WERI-Rb-1 (cell line): Measurements from ENCODE around the gene RCN2.

Source experiments
- DNase-seq: peaks from one replicate; pipeline ENCODE4 v3.0.0-alpha.2; 2020
- H3K27ac ChIP-seq: fragments of 250-450 bp; sonication (Bioruptor Pico); 2 replicates; pipeline ENCODE4 v1.5.1; 2020; ENCODE audit warnings: mild to moderate bottlenecking, moderate library complexity
- H3K27me3 ChIP-seq: fragments of 250-450 bp; sonication (Bioruptor Pico); 2 replicates; pipeline ENCODE4 v1.5.1; 2021; ENCODE audit warnings: mild to moderate bottlenecking, low read depth, moderate library complexity; ENCODE audit not compliant: insufficient read depth, severe bottlenecking
- H3K36me3 ChIP-seq: fragments of 250-450 bp; sonication (Bioruptor Pico); 2 replicates; pipeline ENCODE4 v1.5.1; 2020; ENCODE audit warnings: mild to moderate bottlenecking, moderate library complexity
- H3K4me3 ChIP-seq: 2 replicates; pipeline ENCODE4 v1.5.1; 2011; ENCODE audit warnings: low read depth, mild to moderate bottlenecking, control low read depth, low read length
- H3K9me3 ChIP-seq: fragments of 250-450 bp; sonication (Bioruptor Pico); 2 replicates; pipeline ENCODE4 v1.5.1; 2021; ENCODE audit warnings: mild to moderate bottlenecking, moderate library complexity; ENCODE audit not compliant: severe bottlenecking
- CTCF ChIP-seq: IDR thresholded peaks from 2 replicates; pipeline ENCODE4 v1.5.1; 2011; ENCODE audit warnings: low read depth, mild to moderate bottlenecking, control low read depth, inconsistent platforms, low read length

RCN2 gene

GRCh38 chr15:76979996-76980520 lies 48.5 kb downstream of the RCN2 start:
- Histone ChIP-seq H3K9me3 (no peaks in the 10 kb centered on the region), H3K27ac (no peak overlapping the region), H3K4me3 (no peak overlapping the region), H3K36me3 (no peaks in the 10 kb centered on the region), H3K27me3 (no peaks in the 10 kb centered on the region)
- no peak for DNase-seq
- TF ChIP-seq CTCF = no peak

- Histone ChIP-seq H3K36me3 (no peaks in the 10 kb centered on the region), H3K27me3 (no peaks in the 10 kb centered on the region), H3K9me3 (no peaks in the 10 kb centered on the region), H3K27ac (no peak overlapping the region), H3K4me3 (no peak overlapping the region)
- TF ChIP-seq CTCF = no peak
- no peak for DNase-seq
Observed at GRCh38 chr15:76982356-76982755, 50.8 kb downstream of the RCN2 start.

GRCh38 chr15:76982756-76983155 lies 51.2 kb downstream of the RCN2 start:
- Histone ChIP-seq H3K27me3 (no peaks in the 10 kb centered on the region), H3K36me3 (no peaks in the 10 kb centered on the region), H3K9me3 (no peaks in the 10 kb centered on the region), H3K27ac (no peak overlapping the region), H3K4me3 (no peak overlapping the region)
- TF ChIP-seq CTCF = no peak
- DNase-seq = no peak

GRCh38 chr15:76983590-76984375 lies 52.2 kb downstream of the RCN2 start:
- no peaks in the 10 kb centered on the region for H3K36me3 ChIP-seq
- no peak for DNase-seq
- H3K27me3 ChIP-seq = no peaks in the 10 kb centered on the region
- H3K4me3 ChIP-seq = no peak overlapping the region
- H3K9me3 ChIP-seq = no peaks in the 10 kb centered on the region
- no peak for TF ChIP-seq CTCF
- H3K27ac ChIP-seq = no peak overlapping the region

GRCh38 chr15:76986743-76987142 lies 55.2 kb downstream of the RCN2 start:
- DNase-seq = no peak
- no peak for TF ChIP-seq CTCF

More at GRCh38 chr15:76986743-76987142, 55.2 kb downstream of the RCN2 start:
- Histone ChIP-seq H3K9me3 (no peaks in the 10 kb centered on the region), H3K27me3 (no peaks in the 10 kb centered on the region), H3K27ac (no peak overlapping the region), H3K36me3 (no peaks in the 10 kb centered on the region), H3K4me3 (no peak overlapping the region)
